NOMO-1 (cell line): ENCODE results near the gene SGMS1.

ENCODE experiments used
- DNase-seq, 2 experiments: peaks; one replicate each; lab custom pipeline; 2025; ENCODE audit not compliant: unreplicated experiment in 2 of 2; lab: John Stamatoyannopoulos, UW

The SGMS1 gene

GRCh38 chr10:50324046-50324445 lies 299.7 kb downstream of the SGMS1 start:
- peak; percentile 41 to 47 for DNase-seq

GRCh38 chr10:50322077-50322476 lies 301.7 kb downstream of the SGMS1 start:
- DNase-seq: peak in 1 of 2 experiments; percentile 21

- DNase-seq: no peak
These were observed 305.6 kb downstream of the SGMS1 start for GRCh38 chr10:50318129-50318528.

GRCh38 chr10:50316695-50317648 lies 306.8 kb downstream of the SGMS1 start:
- peak; percentile 34 to 49 for DNase-seq

- no peak for DNase-seq
These were observed 307.6 kb downstream of the SGMS1 start for GRCh38 chr10:50316174-50316573.

GRCh38 chr10:50315424-50315823 lies 308.3 kb downstream of the SGMS1 start:
- no peak for DNase-seq

- no peak for DNase-seq
These were observed 309.3 kb downstream of the SGMS1 start for GRCh38 chr10:50314169-50315071.

- no peak for DNase-seq
These were observed 311.0 kb downstream of the SGMS1 start for GRCh38 chr10:50312464-50313437.

- DNase-seq: no peak
These were observed 313.1 kb downstream of the SGMS1 start for GRCh38 chr10:50310560-50311174.

GRCh38 chr10:50309342-50309741 lies 314.4 kb downstream of the SGMS1 start:
- DNase-seq: no peak

- DNase-seq: no peak
These were observed 319.1 kb downstream of the SGMS1 start for GRCh38 chr10:50304660-50305059.

GRCh38 chr10:50299948-50300669 lies 323.6 kb downstream of the SGMS1 start:
- DNase-seq: no peak

- DNase-seq: no peak
These were observed 328.4 kb downstream of the SGMS1 start for GRCh38 chr10:50295367-50295766.

- no peak for DNase-seq
These were observed 329.2 kb downstream of the SGMS1 start for GRCh38 chr10:50294582-50294981.

GRCh38 chr10:50293513-50294313 lies 330.0 kb downstream of the SGMS1 start:
- DNase-seq: no peak

- DNase-seq: no peak
These were observed 332.4 kb downstream of the SGMS1 start for GRCh38 chr10:50291261-50291850.

- no peak for DNase-seq
These were observed 334.6 kb downstream of the SGMS1 start for GRCh38 chr10:50289196-50289595.
